ENCODE results near the gene POGLUT3.

DNA sequence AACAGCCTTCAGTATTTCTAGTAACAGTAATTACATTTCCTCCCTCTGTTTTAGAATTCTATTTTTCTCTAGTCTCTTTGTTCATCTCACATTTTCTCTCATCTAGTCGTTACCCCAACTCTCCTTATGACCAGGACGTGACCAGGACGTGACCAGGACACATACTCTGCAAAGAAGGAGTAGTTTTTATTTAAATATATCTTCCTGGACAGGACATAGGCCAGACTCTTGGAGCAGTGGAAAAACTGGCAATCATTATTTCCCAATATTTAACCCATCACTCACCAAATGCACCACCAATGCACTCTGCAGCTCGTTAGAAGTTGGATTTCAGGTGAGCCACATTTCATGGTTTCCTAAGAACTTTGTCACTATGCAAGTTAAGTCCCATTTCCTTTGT lies 40.3 kb upstream of the POGLUT3 start:
- TF ChIP-seq, protein P1, sequence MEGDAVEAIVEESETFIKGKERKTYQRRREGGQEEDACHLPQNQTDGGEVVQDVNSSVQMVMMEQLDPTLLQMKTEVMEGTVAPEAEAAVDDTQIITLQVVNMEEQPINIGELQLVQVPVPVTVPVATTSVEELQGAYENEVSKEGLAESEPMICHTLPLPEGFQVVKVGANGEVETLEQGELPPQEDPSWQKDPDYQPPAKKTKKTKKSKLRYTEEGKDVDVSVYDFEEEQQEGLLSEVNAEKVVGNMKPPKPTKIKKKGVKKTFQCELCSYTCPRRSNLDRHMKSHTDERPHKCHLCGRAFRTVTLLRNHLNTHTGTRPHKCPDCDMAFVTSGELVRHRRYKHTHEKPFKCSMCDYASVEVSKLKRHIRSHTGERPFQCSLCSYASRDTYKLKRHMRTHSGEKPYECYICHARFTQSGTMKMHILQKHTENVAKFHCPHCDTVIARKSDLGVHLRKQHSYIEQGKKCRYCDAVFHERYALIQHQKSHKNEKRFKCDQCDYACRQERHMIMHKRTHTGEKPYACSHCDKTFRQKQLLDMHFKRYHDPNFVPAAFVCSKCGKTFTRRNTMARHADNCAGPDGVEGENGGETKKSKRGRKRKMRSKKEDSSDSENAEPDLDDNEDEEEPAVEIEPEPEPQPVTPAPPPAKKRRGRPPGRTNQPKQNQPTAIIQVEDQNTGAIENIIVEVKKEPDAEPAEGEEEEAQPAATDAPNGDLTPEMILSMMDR (IDR thresholded peaks at IDR 0.05), result no peak
- TF ChIP-seq POLR2AphosphoS5 (IDR thresholded peaks at IDR 0.05) (no peak), POLR2A (IDR thresholded peaks at IDR 0.05) (no peak)
